Transverse colon (tissue), 4 donors: Measurements from ENCODE around the gene CD2BP2. TPM values are rescaled to one million over a fixed set of nuclear protein-coding genes. Genes with fewer than 3 reads are reported as not detected.

Experiments used
- DNase-seq: peaks from one replicate; pipeline ENCODE4 v3.0.0-alpha.2; 2019
- H3K27ac ChIP-seq, 4 donors: fragments of 200-600 bp; sonication (generic); 2 replicates each; pipeline ENCODE4 v1.5.1; 2016 to 2018; ENCODE audit warnings: inconsistent platforms in 4 of 4
- H3K27me3 ChIP-seq: fragments of 200-600 bp; sonication (generic); 2 replicates; pipeline ENCODE4 v1.5.1; 2017; ENCODE audit warnings: inconsistent platforms
- H3K36me3 ChIP-seq, 4 donors: fragments of 200-600 bp; sonication (generic); 2 replicates each; pipeline ENCODE4 v1.5.1; 2017 to 2019; ENCODE audit warnings: inconsistent platforms in 4 of 4
- H3K4me1 ChIP-seq, 4 donors: fragments of 200-600 bp; sonication (generic); 2 replicates each; pipeline ENCODE4 v1.5.1; 2017 to 2020; ENCODE audit warnings: inconsistent platforms in 4 of 4
- H3K4me3 ChIP-seq, 4 donors: fragments of 200-600 bp; sonication (generic); 1 replicate in 1 of 4; 2 replicates in 3 of 4; pipeline versions ENCODE4 v1.5.1 to v1.6.1; 2017 to 2019; ENCODE audit warnings: inconsistent platforms in 4 of 4
- H3K9me3 ChIP-seq, 2 donors: fragments of 200-600 bp; sonication (generic); 2 replicates each; pipeline ENCODE4 v1.5.1; 2017 to 2019; ENCODE audit warnings: inconsistent platforms in 2 of 2
- EP300 ChIP-seq: sonication (generic); formaldehyde crosslinking; IDR thresholded peaks from one replicate; pipeline ENCODE4 v1.6.1; 2017; ENCODE audit warnings: antibody characterized with exemption, low read depth
- POLR2A ChIP-seq: fragments of 450-650 bp; IDR thresholded peaks from one replicate; pipeline ENCODE4 v1.6.1; 2016; ENCODE audit warnings: antibody characterized with exemption, mild to moderate bottlenecking, moderate library complexity
- POLR2AphosphoS5 ChIP-seq, 3 donors: sonication (generic); formaldehyde crosslinking; IDR thresholded peaks; one replicate each; pipeline ENCODE4 v1.6.1; 2016; ENCODE audit warnings: antibody characterized with exemption in 3 of 3
- WGBS, 2 donors: methylation state at CpG; one replicate each; pipeline ENCODE4 v1.1.5; 2018; ENCODE audit warnings: low coverage in 1 of 2; 5-methylcytosine and 5-hydroxymethylcytosine counted together
- in situ Hi-C, 4 donors: fragments of 200-750 bp; cut with MboI; loops; one replicate each; pipeline versions ENCODE4 v1.15.0 to v1.15.1; 2017; ENCODE audit warnings: low sequenced_read_pairs in 3 of 4, low pct_ligation_motif_present in 1 of 4, low pct_unique_long_range_greater_than_20kb in 1 of 4
- intact Hi-C: fragments of 100-400 bp; cut with DNase I; formaldehyde crosslinking; loops from one replicate; pipeline ENCODE4 v1.15.1; 2023; ENCODE audit warnings: low total_unique reads
- total RNA-seq, 4 donors: library from RNA; depleted of rRNA; stranded (reverse); fragments of >200 nt; gene quantifications; one replicate each; pipeline ENCODE4 v1.1.0, GENCODE V29; 2016
- TF ChIP-seq, protein P1 (sequence below), 5 experiments: fragments of 200-600 bp in 3 of 5; fragments of 450-650 bp in 2 of 5; sonication (generic) in 3 of 5; IDR thresholded peaks; 1 replicate in 2 of 5; 2 replicates in 3 of 5; pipeline ENCODE4 v1.5.1; 2016 to 2017; ENCODE audit warnings: antibody characterized with exemption in 5 of 5, inconsistent platforms in 3 of 5, mild to moderate bottlenecking in 2 of 5, moderate library complexity in 1 of 5

CD2BP2 gene
- total RNA-seq, 4 donors from 2014 or later: 25.8 to 41.1 (median 33.0) TPM

DNA sequence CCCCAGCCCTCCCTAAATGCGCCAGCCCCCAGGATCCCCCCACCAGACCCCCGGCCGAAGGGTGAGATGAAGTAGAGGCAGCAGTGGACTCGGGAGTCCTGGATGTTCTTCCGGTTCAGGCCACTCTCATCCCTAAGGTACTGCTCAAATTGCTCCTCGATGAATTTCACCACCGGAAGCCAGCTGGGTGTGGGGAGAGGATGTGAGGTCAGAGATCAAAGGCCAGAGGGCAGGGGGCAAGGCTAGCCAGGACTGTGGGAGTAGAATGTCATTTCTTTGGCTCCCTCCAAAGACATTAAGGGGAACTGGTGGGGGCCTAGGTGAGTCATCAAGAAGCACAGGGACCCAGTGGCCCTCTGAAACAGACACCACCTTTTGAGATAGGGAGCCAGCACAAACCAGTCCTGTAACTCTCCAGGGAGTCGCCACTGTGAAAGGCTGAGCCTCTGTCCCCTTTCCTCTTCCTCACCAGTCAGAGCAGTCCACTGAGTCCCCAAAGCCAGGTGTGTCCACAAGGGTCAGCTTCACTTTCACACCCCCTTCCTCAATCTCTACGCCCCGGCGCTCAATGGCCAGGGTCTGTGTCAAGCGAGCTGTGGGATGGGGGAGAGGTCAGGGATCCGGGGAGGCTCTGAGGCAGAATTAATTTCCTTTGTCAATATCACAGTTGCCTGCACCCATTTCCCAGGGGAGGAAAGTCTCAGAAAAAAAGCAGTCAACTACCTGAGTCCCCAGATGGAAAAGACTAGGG, 26.4 kb upstream of the CD2BP2 start:
- no peak for DNase-seq
- WGBS, 2 donors: 81% methylated on average over 13 of the region's 13 CpGs; no CpG with 5 or more reads in 1 of the 2 donors
- Histone ChIP-seq H3K4me3 (peak overlapping the region in 1 of 4 donors; percentile 24), H3K9me3 (no peaks in the 10 kb centered on the region), H3K36me3 (no peaks in the 10 kb centered on the region), H3K27me3 (no peaks in the 10 kb centered on the region), H3K4me1 (peaks cover 10 to 19% (median 16%) of the 10 kb centered on the region in 4 donors), H3K27ac (peak overlapping the region; percentile 29 to 60 (median 51))
- intact Hi-C loops (no loop called here), in situ Hi-C loops (no loop called here)
- TF ChIP-seq, protein P1, sequence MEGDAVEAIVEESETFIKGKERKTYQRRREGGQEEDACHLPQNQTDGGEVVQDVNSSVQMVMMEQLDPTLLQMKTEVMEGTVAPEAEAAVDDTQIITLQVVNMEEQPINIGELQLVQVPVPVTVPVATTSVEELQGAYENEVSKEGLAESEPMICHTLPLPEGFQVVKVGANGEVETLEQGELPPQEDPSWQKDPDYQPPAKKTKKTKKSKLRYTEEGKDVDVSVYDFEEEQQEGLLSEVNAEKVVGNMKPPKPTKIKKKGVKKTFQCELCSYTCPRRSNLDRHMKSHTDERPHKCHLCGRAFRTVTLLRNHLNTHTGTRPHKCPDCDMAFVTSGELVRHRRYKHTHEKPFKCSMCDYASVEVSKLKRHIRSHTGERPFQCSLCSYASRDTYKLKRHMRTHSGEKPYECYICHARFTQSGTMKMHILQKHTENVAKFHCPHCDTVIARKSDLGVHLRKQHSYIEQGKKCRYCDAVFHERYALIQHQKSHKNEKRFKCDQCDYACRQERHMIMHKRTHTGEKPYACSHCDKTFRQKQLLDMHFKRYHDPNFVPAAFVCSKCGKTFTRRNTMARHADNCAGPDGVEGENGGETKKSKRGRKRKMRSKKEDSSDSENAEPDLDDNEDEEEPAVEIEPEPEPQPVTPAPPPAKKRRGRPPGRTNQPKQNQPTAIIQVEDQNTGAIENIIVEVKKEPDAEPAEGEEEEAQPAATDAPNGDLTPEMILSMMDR (IDR thresholded peaks at IDR 0.05): no peak
- TF ChIP-seq POLR2A (no peak), EP300 (no peak), POLR2AphosphoS5 (IDR thresholded peaks at IDR 0.05) (no peak)

DNA sequence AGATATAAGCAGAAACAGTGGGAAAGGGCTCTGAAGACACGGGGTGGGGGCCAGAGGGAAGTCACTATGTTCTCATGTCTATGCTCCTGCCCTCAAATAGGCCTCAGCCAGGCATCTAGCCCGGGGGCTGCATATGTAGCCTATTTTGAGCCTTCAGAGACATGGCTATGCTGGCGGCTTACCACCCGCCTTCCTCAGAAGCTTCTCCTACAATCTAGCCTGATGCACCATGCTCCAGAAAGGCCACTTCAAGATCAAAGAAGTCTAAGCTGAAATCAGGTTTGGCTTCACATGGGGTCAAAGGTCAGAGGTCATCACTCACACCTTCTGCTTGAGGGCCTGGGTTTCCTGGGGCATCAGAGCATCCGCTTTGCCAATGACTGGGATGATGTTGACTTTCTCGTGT, 25.7 kb upstream of the CD2BP2 start:
- no peak for DNase-seq
- WGBS, 2 donors: 75% methylated on average over 6 of the region's 6 CpGs; no CpG with 5 or more reads in 1 of the 2 donors
- no peak for TF ChIP-seq EP300
- TF ChIP-seq POLR2A: no peak
- TF ChIP-seq, protein P1 (IDR thresholded peaks at IDR 0.05): no peak
- no peak for TF ChIP-seq POLR2AphosphoS5 (IDR thresholded peaks at IDR 0.05)
- intact Hi-C loops (no loop called here), in situ Hi-C loops (no loop called here)
- no peaks in the 10 kb centered on the region for H3K27me3 ChIP-seq
- no peak overlapping the region for H3K4me3 ChIP-seq
- peaks cover 10 to 20% (median 16%) of the 10 kb centered on the region in 4 donors for H3K4me1 ChIP-seq
- H3K9me3 ChIP-seq: no peaks in the 10 kb centered on the region
- no peaks in the 10 kb centered on the region for H3K36me3 ChIP-seq
- peak overlapping the region in 1 of 4 donors; percentile 17 for H3K27ac ChIP-seq

DNA sequence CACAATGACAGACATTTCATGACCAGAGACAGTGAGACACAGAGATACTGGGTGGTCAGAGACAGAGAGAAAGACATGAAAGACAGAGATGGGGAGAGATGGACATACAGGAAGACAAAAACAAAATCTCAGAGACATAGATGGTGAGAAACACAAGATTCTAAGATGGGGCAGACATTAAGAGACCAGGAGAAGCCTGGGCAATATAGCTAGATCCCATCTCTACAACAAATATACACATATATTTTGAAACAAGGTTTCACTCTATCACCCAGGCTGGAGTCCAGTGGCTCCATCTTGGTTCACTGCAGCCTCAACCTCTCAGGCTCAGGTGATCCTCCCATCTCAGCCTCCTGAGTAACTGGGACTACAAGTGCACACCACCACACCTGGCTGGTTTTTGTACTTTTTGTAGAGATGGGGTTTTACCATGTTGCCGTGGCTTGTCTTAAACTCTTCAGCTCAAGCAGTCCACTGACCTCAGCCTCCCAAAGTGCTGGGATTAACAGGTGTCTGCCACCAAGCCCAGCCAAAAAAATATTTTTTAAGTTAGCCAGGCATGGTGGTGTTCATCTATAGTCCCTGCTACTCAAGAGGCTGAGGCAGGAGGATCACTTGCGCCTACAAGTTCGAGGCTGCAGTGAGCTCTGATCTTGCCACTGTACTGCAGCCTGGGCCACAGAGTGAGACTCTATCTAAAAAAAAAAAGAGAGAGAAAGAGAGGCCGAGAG, 25.1 kb upstream of the CD2BP2 start:
- Histone ChIP-seq H3K36me3 (no peaks in the 10 kb centered on the region), H3K9me3 (no peaks in the 10 kb centered on the region), H3K27me3 (no peaks in the 10 kb centered on the region), H3K4me3 (no peak overlapping the region), H3K4me1 (peaks cover 10 to 20% (median 16%) of the 10 kb centered on the region in 4 donors), H3K27ac (no peak overlapping the region)
- intact Hi-C loops: no loop called here
- no peak for DNase-seq
- WGBS, 2 donors: 80 to 87% methylated on average over 2 to 4 of the region's 4 CpGs
- in situ Hi-C loops: no loop called here
- TF ChIP-seq EP300: no peak
- no peak for TF ChIP-seq POLR2AphosphoS5 (IDR thresholded peaks at IDR 0.05)
- TF ChIP-seq POLR2A: no peak

DNA sequence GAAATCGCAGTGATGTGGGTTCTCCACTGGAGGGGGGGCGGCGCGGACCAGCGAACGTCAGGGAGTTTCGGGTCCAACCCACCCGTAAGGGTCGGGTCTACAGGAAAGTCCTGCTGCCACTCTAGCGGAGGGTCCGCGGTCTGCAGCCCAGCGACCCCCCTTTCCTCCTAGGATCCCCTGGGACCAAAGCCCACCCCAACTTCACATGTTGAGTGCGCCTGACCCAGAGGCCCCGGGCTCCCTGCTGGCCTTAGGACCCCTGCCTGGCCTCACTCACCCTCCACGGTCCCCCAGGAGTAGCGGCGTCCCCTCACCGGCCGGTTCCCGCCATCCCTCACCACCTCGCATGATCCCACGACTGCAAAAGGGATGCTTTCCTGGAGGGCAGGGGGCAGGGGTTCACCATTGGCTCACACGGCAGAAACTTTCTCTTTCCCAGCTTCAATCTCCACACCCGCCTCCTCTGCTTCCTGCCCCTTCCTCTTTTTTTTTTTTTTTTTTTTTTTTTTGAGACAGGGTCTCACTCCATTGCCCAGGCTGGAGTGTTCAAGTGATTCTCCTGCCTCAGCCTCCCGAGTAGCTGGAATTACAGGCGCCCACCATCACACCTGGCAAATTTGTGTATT, 24.2 kb upstream of the CD2BP2 start:
- Histone ChIP-seq H3K9me3 (no peaks in the 10 kb centered on the region), H3K4me3 (peak overlapping the region; percentile 32 to 66 (median 50)), H3K36me3 (no peaks in the 10 kb centered on the region), H3K27ac (peak overlapping the region; percentile 96 to 100 (median 100)), H3K4me1 (peaks cover 10 to 20% (median 16%) of the 10 kb centered on the region in 4 donors), H3K27me3 (no peaks in the 10 kb centered on the region)
- DNase-seq: no peak
- in situ Hi-C loops: no loop called here
- WGBS, 2 donors: 32 to 64% methylated on average over 2 to 27 of the region's 27 CpGs
- TF ChIP-seq POLR2A: no peak
- TF ChIP-seq, protein P1 (IDR thresholded peaks at IDR 0.05): peak in 1 of 5 experiments; percentile 15
- intact Hi-C loops: no loop called here
